Erythroblast (primary cell): ENCODE measurements around the gene ZNF774.

Experiments
- DNase-seq, 2 experiments: peaks; one replicate each; lab custom pipeline; 2025; lab: John Stamatoyannopoulos, UW
- GATA1 ChIP-seq: IDR thresholded peaks from 2 replicates; pipeline ENCODE4 v1.6.1; 2011; ENCODE audit warnings: low read depth, mild to moderate bottlenecking, control low read depth, low read length, moderate library complexity
- POLR2A ChIP-seq: IDR thresholded peaks from 2 replicates; pipeline ENCODE4 v1.6.1; 2011; ENCODE audit warnings: mild to moderate bottlenecking, low read length

Gene ZNF774

GRCh38 chr15:90358124-90359033 lies 6.3 kb downstream of the ZNF774 start:
- no peak for TF ChIP-seq POLR2A
- TF ChIP-seq GATA1: no peak
- DNase-seq: peak in 1 of 2 experiments; percentile 17

- no peak for TF ChIP-seq POLR2A
- no peak for TF ChIP-seq GATA1
Observed at GRCh38 chr15:90360746-90361145, 8.7 kb downstream of the ZNF774 start.

GRCh38 chr15:90362936-90363212 lies 10.8 kb downstream of the ZNF774 start:
- TF ChIP-seq POLR2A (no peak), GATA1 (no peak)

More at GRCh38 chr15:90360746-90361145, 8.7 kb downstream of the ZNF774 start:
- DNase-seq: no peak

GRCh38 chr15:90364251-90364650 lies 12.2 kb downstream of the ZNF774 start:
- DNase-seq: no peak
- TF ChIP-seq POLR2A (no peak), GATA1 (no peak)

More at GRCh38 chr15:90362936-90363212, 10.8 kb downstream of the ZNF774 start:
- DNase-seq: peak in 1 of 2 experiments; percentile 29

GRCh38 chr15:90365414-90366055 lies 13.5 kb downstream of the ZNF774 start:
- TF ChIP-seq GATA1 (no peak), POLR2A (no peak)
- peak in 1 of 2 experiments; percentile 32 for DNase-seq

- TF ChIP-seq GATA1 (no peak), POLR2A (no peak)
- DNase-seq: no peak
Observed at GRCh38 chr15:90367576-90367975, 15.5 kb downstream of the ZNF774 start.

- TF ChIP-seq POLR2A (no peak), GATA1 (no peak)
- DNase-seq: no peak
Observed at GRCh38 chr15:90375071-90375470, 23.0 kb downstream of the ZNF774 start.

- DNase-seq: no peak
- TF ChIP-seq GATA1: no peak
- no peak for TF ChIP-seq POLR2A
Observed at GRCh38 chr15:90376789-90377188, 24.7 kb downstream of the ZNF774 start.

- DNase-seq: no peak
- TF ChIP-seq POLR2A (no peak), GATA1 (no peak)
Observed at GRCh38 chr15:90379263-90379662, 27.2 kb downstream of the ZNF774 start.

GRCh38 chr15:90381515-90381914 lies 29.4 kb downstream of the ZNF774 start:
- DNase-seq: no peak
- no peak for TF ChIP-seq GATA1
- no peak for TF ChIP-seq POLR2A

GRCh38 chr15:90382320-90382719 lies 30.2 kb downstream of the ZNF774 start:
- no peak for DNase-seq

GRCh38 chr15:90386221-90386620 lies 34.1 kb downstream of the ZNF774 start:
- TF ChIP-seq POLR2A (no peak), GATA1 (no peak)
- DNase-seq: no peak

More at GRCh38 chr15:90382320-90382719, 30.2 kb downstream of the ZNF774 start:
- TF ChIP-seq POLR2A (no peak), GATA1 (no peak)

GRCh38 chr15:90387534-90388461 lies 35.7 kb downstream of the ZNF774 start, which contains the start of gene IQGAP1:
TSS of gene IQGAP1 (plus strand) at chr15:90388242. CDS start at chr15:90388342, 100 bp downstream.
- DNase-seq: peak; percentile 94 to 95
- TF ChIP-seq GATA1: no peak
- TF ChIP-seq POLR2A: no peak
